HUES64 (cell line): ENCODE data around the gene NDUFB11.
"Not testable (repeated sequence)": the region's sequence is repeated elsewhere in the genome, so short reads cannot be mapped to it uniquely, and the experiment has no call there.

Experiments
- H3K27ac ChIP-seq: 2 replicates; pipeline ENCODE4 v1.7.0; 2013; ENCODE audit warnings: low read depth, low read length, inconsistent platforms
- H3K27me3 ChIP-seq: 2 replicates; pipeline ENCODE4 v1.6.1; 2013; ENCODE audit warnings: mild to moderate bottlenecking, low read length; ENCODE audit not compliant: insufficient read depth
- H3K36me3 ChIP-seq: 2 replicates; pipeline ENCODE4 v1.6.1; 2013; ENCODE audit warnings: mild to moderate bottlenecking, low read length; ENCODE audit not compliant: insufficient read depth
- H3K4me1 ChIP-seq: 2 replicates; pipeline ENCODE4 v1.6.1; 2013; ENCODE audit warnings: mild to moderate bottlenecking, low read length, moderate library complexity; ENCODE audit not compliant: insufficient read depth
- H3K4me3 ChIP-seq: 2 replicates; pipeline ENCODE4 v1.5.1; 2013; ENCODE audit warnings: mild to moderate bottlenecking, low read length, moderate library complexity
- H3K9ac ChIP-seq: 2 replicates; pipeline ENCODE4 v1.6.1; 2013; ENCODE audit warnings: mild to moderate bottlenecking, low read depth, low read length
- H3K9me3 ChIP-seq: 2 replicates; pipeline ENCODE4 v1.6.1; 2013; ENCODE audit warnings: low read depth, low read length; ENCODE audit not compliant: insufficient read depth
- WGBS: fragments of 150-250, 120-280 bp; methylation state at CpG from one replicate; pipeline ENCODE4 v1.1.7; 2013; ENCODE audit warnings: missing lambda C conversion rate; 5-methylcytosine and 5-hydroxymethylcytosine counted together

The NDUFB11 gene

GRCh38 chrX:47143894-47144625 is 442 bp downstream of the NDUFB11 start:
- H3K36me3 ChIP-seq: peaks cover 24% of the 10 kb centered on the region
- peak overlapping the region; percentile 97 for H3K27ac ChIP-seq
- 8% methylated on average over 43 of the region's 46 CpGs for WGBS
- no peaks in the 10 kb centered on the region for H3K27me3 ChIP-seq
- no peaks in the 10 kb centered on the region for H3K9me3 ChIP-seq
- peak overlapping the region; percentile 95 for H3K9ac ChIP-seq
- H3K4me3 ChIP-seq: peak overlapping the region; percentile 98
- 0 out of 2 replicates have a peak, but pooled peaks cover 5% of the 10 kb centered on the region for H3K4me1 ChIP-seq

GRCh38 chrX:47138171-47138570 is 6.3 kb downstream of the NDUFB11 start:
- H3K27ac ChIP-seq: no peak overlapping the region
- WGBS: 86% methylated on average over 6 of the region's 6 CpGs
- H3K36me3 ChIP-seq: peaks cover 13% of the 10 kb centered on the region
- no peaks in the 10 kb centered on the region for H3K4me1 ChIP-seq
- H3K4me3 ChIP-seq: no peak overlapping the region
- no peaks in the 10 kb centered on the region for H3K27me3 ChIP-seq
- no peak overlapping the region for H3K9ac ChIP-seq
- H3K9me3 ChIP-seq: no peaks in the 10 kb centered on the region

- H3K4me3 ChIP-seq, H3K4me1 ChIP-seq, H3K36me3 ChIP-seq, H3K27me3 ChIP-seq, H3K9ac ChIP-seq, H3K9me3 ChIP-seq, H3K27ac ChIP-seq: not testable (repeated sequence)
- 91% methylated on average over 5 of the region's 5 CpGs for WGBS
These were observed 8.9 kb downstream of the NDUFB11 start for GRCh38 chrX:47135650-47136049.

GRCh38 chrX:47133493-47133892 is 11.0 kb downstream of the NDUFB11 start:
- H3K27me3 ChIP-seq: no peaks in the 10 kb centered on the region
- no peak overlapping the region for H3K4me3 ChIP-seq
- no peak overlapping the region for H3K9ac ChIP-seq
- no peak overlapping the region for H3K27ac ChIP-seq
- H3K9me3 ChIP-seq: no peaks in the 10 kb centered on the region
- no peaks in the 10 kb centered on the region for H3K36me3 ChIP-seq
- H3K4me1 ChIP-seq: no peaks in the 10 kb centered on the region
- whole genome bisulfite sequencing: 82% methylated on average over 1 of the region's 5 CpGs

GRCh38 chrX:47129899-47130358 is 14.6 kb downstream of the NDUFB11 start:
- H3K27ac ChIP-seq: no peak overlapping the region
- no peak overlapping the region for H3K9ac ChIP-seq
- peak overlapping the region; percentile 65 for H3K4me3 ChIP-seq
- H3K27me3 ChIP-seq: no peaks in the 10 kb centered on the region
- no peaks in the 10 kb centered on the region for H3K36me3 ChIP-seq
- no peaks in the 10 kb centered on the region for H3K4me1 ChIP-seq
- no peaks in the 10 kb centered on the region for H3K9me3 ChIP-seq
- WGBS: 56% methylated on average over 6 of the region's 11 CpGs

DNA sequence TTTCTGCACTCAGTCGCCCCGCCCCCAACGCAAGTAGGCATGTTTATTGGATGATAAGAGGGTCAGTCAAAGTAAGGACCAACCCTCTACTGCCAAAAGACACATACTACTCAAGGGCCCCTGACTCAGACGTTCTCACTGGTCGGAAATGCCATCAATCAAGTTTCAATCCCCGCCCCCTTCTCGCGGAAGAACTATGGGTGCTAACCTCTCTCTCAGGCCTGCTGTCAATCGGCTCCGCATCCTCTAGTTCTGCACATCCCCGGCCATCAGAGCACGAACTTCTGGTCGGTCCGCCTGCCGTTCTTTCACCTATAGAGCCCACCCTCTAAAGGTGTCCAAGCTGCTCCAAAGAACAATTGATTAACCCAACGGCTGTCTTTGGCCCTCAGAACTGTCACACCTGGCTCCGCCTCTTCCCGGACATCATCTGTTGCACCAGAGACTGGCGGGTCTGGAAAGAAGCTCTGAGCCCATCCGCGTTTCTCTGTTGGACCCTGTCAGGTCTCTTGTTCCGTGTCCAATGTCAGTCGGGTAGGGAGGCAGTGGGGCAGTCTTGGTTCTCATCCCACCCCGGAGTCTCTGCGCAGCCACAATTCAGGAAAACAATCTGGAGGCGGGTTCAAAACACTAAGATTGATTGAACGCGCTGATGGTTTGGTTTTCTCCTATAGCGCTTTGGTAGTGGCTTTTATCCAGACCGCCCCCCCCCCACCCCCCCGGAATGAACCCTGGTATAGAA is 15.2 kb downstream of the NDUFB11 start:
- Histone ChIP-seq H3K9ac (peak overlapping the region; percentile 51; the same call in 1 of the 2 replicates), H3K9me3 (no peaks in the 10 kb centered on the region), H3K4me1 (no peaks in the 10 kb centered on the region), H3K36me3 (no peaks in the 10 kb centered on the region), H3K4me3 (peak overlapping the region; percentile 65), H3K27me3 (no peaks in the 10 kb centered on the region), H3K27ac (no peak overlapping the region)
- under 1% methylated on average over 25 of the region's 31 CpGs for WGBS

- H3K4me1 ChIP-seq, H3K27me3 ChIP-seq, H3K9ac ChIP-seq, H3K36me3 ChIP-seq, H3K4me3 ChIP-seq, H3K9me3 ChIP-seq, H3K27ac ChIP-seq: not testable (repeated sequence)
- 96% methylated on average over 3 of the region's 3 CpGs for WGBS
These were observed 20.0 kb downstream of the NDUFB11 start for GRCh38 chrX:47124466-47124865.

- not testable (repeated sequence) for H3K27me3 ChIP-seq, H3K36me3 ChIP-seq, H3K4me3 ChIP-seq, H3K9me3 ChIP-seq, H3K4me1 ChIP-seq, H3K27ac ChIP-seq, H3K9ac ChIP-seq
- WGBS: 89% methylated on average over 7 of the region's 7 CpGs
These were observed 27.9 kb downstream of the NDUFB11 start for GRCh38 chrX:47116551-47117110.

GRCh38 chrX:47112316-47112954 is 32.1 kb downstream of the NDUFB11 start:
- Histone ChIP-seq H3K4me1 (0 out of 2 replicates have a peak, but pooled peaks cover 3% of the 10 kb centered on the region), H3K27ac (no peak overlapping the region)
- 47% methylated on average over 7 of the region's 9 CpGs for WGBS

GRCh38 chrX:47110936-47111615 is 33.4 kb downstream of the NDUFB11 start:
- H3K9ac ChIP-seq, H3K27ac ChIP-seq, H3K4me1 ChIP-seq, H3K27me3 ChIP-seq, H3K4me3 ChIP-seq, H3K9me3 ChIP-seq, H3K36me3 ChIP-seq: not testable (repeated sequence)
- 98% methylated on average over 29 of the region's 40 CpGs for WGBS

More at GRCh38 chrX:47112316-47112954, 32.1 kb downstream of the NDUFB11 start:
- H3K9ac ChIP-seq: no peak overlapping the region
- no peaks in the 10 kb centered on the region for H3K27me3 ChIP-seq
- no peaks in the 10 kb centered on the region for H3K9me3 ChIP-seq
- H3K4me3 ChIP-seq: no peak overlapping the region
- H3K36me3 ChIP-seq: no peaks in the 10 kb centered on the region
